ENCODE results near the gene MYLK.

DNA sequence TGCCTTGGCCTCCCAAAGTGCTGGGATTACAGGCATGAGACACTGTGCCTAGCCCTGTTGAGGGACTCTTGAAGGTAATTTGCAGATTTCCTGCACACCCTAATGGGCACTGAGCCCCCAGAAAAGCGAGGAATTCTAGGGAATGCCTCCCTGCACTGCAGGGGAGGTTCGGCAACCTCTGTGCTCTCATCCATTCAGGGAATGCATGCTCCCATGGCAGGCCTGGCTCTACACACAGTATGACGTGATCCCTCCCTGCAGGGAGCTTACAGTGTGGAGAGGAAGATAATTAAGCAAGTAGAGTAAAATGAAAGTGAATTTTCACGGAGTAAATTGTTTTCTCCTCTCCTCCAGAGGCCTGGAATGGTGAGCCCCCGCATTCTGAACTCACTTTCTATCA, 166.0 kb downstream of the MYLK start:
- TF ChIP-seq, protein P1, sequence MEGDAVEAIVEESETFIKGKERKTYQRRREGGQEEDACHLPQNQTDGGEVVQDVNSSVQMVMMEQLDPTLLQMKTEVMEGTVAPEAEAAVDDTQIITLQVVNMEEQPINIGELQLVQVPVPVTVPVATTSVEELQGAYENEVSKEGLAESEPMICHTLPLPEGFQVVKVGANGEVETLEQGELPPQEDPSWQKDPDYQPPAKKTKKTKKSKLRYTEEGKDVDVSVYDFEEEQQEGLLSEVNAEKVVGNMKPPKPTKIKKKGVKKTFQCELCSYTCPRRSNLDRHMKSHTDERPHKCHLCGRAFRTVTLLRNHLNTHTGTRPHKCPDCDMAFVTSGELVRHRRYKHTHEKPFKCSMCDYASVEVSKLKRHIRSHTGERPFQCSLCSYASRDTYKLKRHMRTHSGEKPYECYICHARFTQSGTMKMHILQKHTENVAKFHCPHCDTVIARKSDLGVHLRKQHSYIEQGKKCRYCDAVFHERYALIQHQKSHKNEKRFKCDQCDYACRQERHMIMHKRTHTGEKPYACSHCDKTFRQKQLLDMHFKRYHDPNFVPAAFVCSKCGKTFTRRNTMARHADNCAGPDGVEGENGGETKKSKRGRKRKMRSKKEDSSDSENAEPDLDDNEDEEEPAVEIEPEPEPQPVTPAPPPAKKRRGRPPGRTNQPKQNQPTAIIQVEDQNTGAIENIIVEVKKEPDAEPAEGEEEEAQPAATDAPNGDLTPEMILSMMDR (IDR thresholded peaks at IDR 0.05; ENCODE audit: insufficient read depth, low read depth, low read length) = no peak
- TF ChIP-seq EZH2 (IDR thresholded peaks at IDR 0.05; ENCODE audit: insufficient read depth, low read length) = no peak

Data from astrocyte (in vitro differentiated cells and primary cell).